ENCODE results near the gene RPS19. TPM values are rescaled to one million over a fixed set of nuclear protein-coding genes. Genes with fewer than 3 reads are reported as not detected.
"Not testable (repeated sequence)": the region's sequence is repeated elsewhere in the genome, so short reads cannot be mapped to it uniquely, and the experiment has no call there.

Gene RPS19
- total RNA-seq, 1 donor from 2014 or later = 548 TPM

GRCh38 chr19:41910240-41910991 lies 50.4 kb downstream of the RPS19 start:
- no peak for DNase-seq (ENCODE audit: low spot score)
- intact Hi-C loops (cut with DNase I) = no loop called here

- no peak for DNase-seq (ENCODE audit: low spot score)
- intact Hi-C loops (cut with DNase I) = no loop called here
These were observed 51.2 kb downstream of the RPS19 start for GRCh38 chr19:41910992-41911888.

- DNase-seq (ENCODE audit: low spot score) = no peak
These were observed 52.1 kb downstream of the RPS19 start for GRCh38 chr19:41911889-41912731.

GRCh38 chr19:41912899-41913537 lies 53.0 kb downstream of the RPS19 start:
- DNase-seq (ENCODE audit: low spot score) = no peak

More at GRCh38 chr19:41911889-41912731, 52.1 kb downstream of the RPS19 start:
- intact Hi-C loops (cut with DNase I) = no loop called here

GRCh38 chr19:41913538-41914423 lies 53.7 kb downstream of the RPS19 start:
- intact Hi-C loops (cut with DNase I) = no loop called here
- no peak for DNase-seq (ENCODE audit: low spot score)

More at GRCh38 chr19:41912899-41913537, 53.0 kb downstream of the RPS19 start:
- intact Hi-C loops (cut with DNase I) = no loop called here

GRCh38 chr19:41914424-41914834 lies 54.4 kb downstream of the RPS19 start:
- intact Hi-C loops (cut with DNase I); DNase-seq (ENCODE audit: low spot score): not testable (repeated sequence)

GRCh38 chr19:41915021-41915775 lies 55.1 kb downstream of the RPS19 start:
- intact Hi-C loops (cut with DNase I) = no loop called here
- DNase-seq (ENCODE audit: low spot score) = no peak

- intact Hi-C loops (cut with DNase I) = no loop called here
- DNase-seq (ENCODE audit: low spot score) = no peak
These were observed 55.8 kb downstream of the RPS19 start for GRCh38 chr19:41915776-41916414.

- DNase-seq (ENCODE audit: low spot score) = no peak
- intact Hi-C loops (cut with DNase I) = no loop called here
These were observed 57.6 kb downstream of the RPS19 start for GRCh38 chr19:41917676-41918075.

GRCh38 chr19:41918095-41918494 lies 58.0 kb downstream of the RPS19 start:
- no peak for DNase-seq (ENCODE audit: low spot score)
- intact Hi-C loops (cut with DNase I) = no loop called here

- intact Hi-C loops (cut with DNase I) = no loop called here
- DNase-seq (ENCODE audit: low spot score) = no peak
These were observed 58.7 kb downstream of the RPS19 start for GRCh38 chr19:41918653-41919244.

GRCh38 chr19:41919948-41920712 lies 60.1 kb downstream of the RPS19 start:
- no peak for DNase-seq (ENCODE audit: low spot score)
- intact Hi-C loops (cut with DNase I) = no loop called here

GRCh38 chr19:41920882-41921576 lies 61.0 kb downstream of the RPS19 start:
- intact Hi-C loops (cut with DNase I) = no loop called here
- no peak for DNase-seq (ENCODE audit: low spot score)

- no peak for DNase-seq (ENCODE audit: low spot score)
- intact Hi-C loops (cut with DNase I) = no loop called here
These were observed 61.8 kb downstream of the RPS19 start for GRCh38 chr19:41921577-41922576.
